Prostate gland (tissue), 2 donors: Measurements from ENCODE around the gene CAPZA2. TPM values are rescaled to one million over a fixed set of nuclear protein-coding genes. Genes with fewer than 3 reads are reported as not detected.
A peak's percentile ranks its signal among the peaks of the same experiment; 100 is the strongest.
"Not testable (repeated sequence)": the region's sequence is repeated elsewhere in the genome, so short reads cannot be mapped to it uniquely, and the experiment has no call there.

ENCODE experiments used
- DNase-seq: peaks from one replicate; pipeline ENCODE4 v3.0.0-alpha.2; 2019; ENCODE audit warnings: low spot score
- H3K27ac ChIP-seq, 2 donors: fragments of 200-600 bp; sonication (generic); 2 replicates each; pipeline ENCODE4 v1.5.1; 2017 to 2019
- H3K27me3 ChIP-seq: fragments of 200-600 bp; sonication (generic); replicated peaks from 2 replicates; pipeline ENCODE4 v1.5.1; 2019; ENCODE audit not compliant: insufficient read depth
- H3K36me3 ChIP-seq, 2 donors: fragments of 200-600 bp; sonication (generic); 1 replicate in 1 of 2; 2 replicates in 1 of 2; pipeline versions ENCODE4 v1.5.1 to v1.8.1; 2017 to 2019
- H3K4me1 ChIP-seq: fragments of 200-600 bp; sonication (generic); replicated peaks from 2 replicates; pipeline ENCODE4 v1.5.1; 2019
- H3K4me3 ChIP-seq, 2 donors: fragments of 200-600 bp; sonication (generic); 2 replicates each; pipeline ENCODE4 v1.5.1; 2017 to 2019
- H3K9me3 ChIP-seq: fragments of 200-600 bp; sonication (generic); 2 replicates; pipeline ENCODE4 v1.5.1; 2017
- CTCF ChIP-seq, 4 experiments: fragments of 200-600 bp in 2 of 4; fragments of 450-650 bp in 2 of 4; sonication (generic) in 2 of 4; IDR thresholded peaks; 1 replicate in 3 of 4; 2 replicates in 1 of 4; pipeline ENCODE4 v1.5.1; 2016 to 2019; ENCODE audit warnings: antibody characterized with exemption in 4 of 4, mild to moderate bottlenecking in 2 of 4, moderate library complexity in 2 of 4
- POLR2A ChIP-seq: fragments of 450-650 bp; IDR thresholded peaks from one replicate; pipeline ENCODE4 v1.6.1; 2016; ENCODE audit warnings: antibody characterized with exemption, mild to moderate bottlenecking
- POLR2AphosphoS5 ChIP-seq: sonication (generic); formaldehyde crosslinking; IDR thresholded peaks from one replicate; pipeline ENCODE4 v1.6.1; 2017; ENCODE audit warnings: antibody characterized with exemption
- WGBS: methylation state at CpG from one replicate; pipeline ENCODE4 v1.1.5; 2018; 5-methylcytosine and 5-hydroxymethylcytosine counted together
- intact Hi-C: fragments of 100-400 bp; cut with DNase I; formaldehyde crosslinking; loops from one replicate; pipeline ENCODE4 v1.14.2; 2022
- total RNA-seq, 2 donors: library from RNA; depleted of rRNA; stranded (reverse); fragments of >200 nt; gene quantifications; one replicate each; pipeline ENCODE4 v1.1.0, GENCODE V29; 2016

The CAPZA2 gene
- total RNA-seq, 2 donors from 2014 or later = 76.0 to 80.0 TPM

DNA sequence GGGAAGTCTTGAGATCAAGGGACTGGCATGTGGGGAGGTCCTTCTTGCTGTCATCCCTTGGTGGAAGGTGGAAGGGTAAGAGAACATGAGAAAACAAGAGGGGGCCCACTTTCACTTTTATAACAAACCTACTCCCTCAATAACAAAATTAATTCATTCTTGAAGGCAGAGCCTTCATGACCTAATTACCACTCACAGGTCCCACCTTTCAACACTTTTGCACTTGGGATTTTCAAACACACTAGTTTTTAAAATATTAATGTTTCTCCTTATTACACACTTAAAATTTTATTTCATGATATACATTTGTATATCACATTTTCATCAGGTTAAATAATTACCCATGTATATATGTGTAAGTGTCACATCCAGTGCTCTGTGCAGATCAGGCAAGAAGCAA lies 93.0 kb downstream of the CAPZA2 start:
- Histone ChIP-seq H3K27ac (peak overlapping the region in 1 of 2 donors; percentile 98), H3K36me3 (no peaks in the 10 kb centered on the region), H3K27me3 (no peaks in the 10 kb centered on the region), H3K4me1 (peaks cover 4% of the 10 kb centered on the region), H3K9me3 (no peaks in the 10 kb centered on the region), H3K4me3 (no peak overlapping the region)
- intact Hi-C loops = no loop called here
- no peak for TF ChIP-seq CTCF (IDR thresholded peaks at IDR 0.05)
- TF ChIP-seq POLR2A = no peak
- no peak for TF ChIP-seq POLR2AphosphoS5
- no peak for DNase-seq

DNA sequence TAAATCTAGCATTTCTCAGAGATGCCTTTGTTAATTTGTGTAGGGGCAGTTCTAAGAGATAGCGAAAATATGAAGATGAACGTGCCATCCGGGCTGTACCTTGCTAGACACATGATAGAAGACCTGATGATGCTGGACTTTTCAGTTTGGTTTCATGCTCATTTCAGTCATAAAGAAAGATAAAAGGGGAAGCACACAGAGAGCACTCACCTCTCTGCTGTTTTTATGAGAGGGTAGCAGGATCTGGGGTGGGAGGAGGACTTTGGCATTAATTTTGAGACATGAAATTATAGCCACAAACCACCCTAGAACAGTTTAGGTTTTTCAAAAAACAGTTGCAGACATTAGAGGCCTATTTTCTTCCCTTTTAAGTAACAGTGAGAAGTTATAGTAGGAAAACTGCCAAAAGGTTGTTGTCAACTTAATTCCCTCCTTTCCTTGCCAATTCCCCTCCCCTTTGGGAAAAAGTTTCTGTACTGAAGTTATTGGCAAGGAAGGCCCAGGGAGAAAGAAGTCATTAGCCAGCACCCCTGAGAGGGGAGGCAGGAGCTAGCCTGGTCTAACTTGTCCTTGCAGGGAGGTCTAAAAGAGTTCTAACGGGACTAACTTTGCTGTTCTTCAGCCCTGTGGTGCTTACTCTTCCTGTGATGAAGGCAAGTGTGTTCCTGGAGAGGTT lies 93.6 kb downstream of the CAPZA2 start:
- WGBS = 59% methylated on average over 4 of the region's 4 CpGs
- H3K4me3 ChIP-seq = no peak overlapping the region
- intact Hi-C loops = no loop called here
- H3K27ac ChIP-seq = peak overlapping the region in 1 of 2 donors; percentile 21
- DNase-seq = peak; percentile 8
- TF ChIP-seq CTCF (IDR thresholded peaks at IDR 0.05) (no peak), POLR2AphosphoS5 (peak; percentile 26)
- H3K27me3 ChIP-seq = no peaks in the 10 kb centered on the region
- H3K4me1 ChIP-seq = peaks cover 4% of the 10 kb centered on the region
- H3K9me3 ChIP-seq = no peaks in the 10 kb centered on the region
- H3K36me3 ChIP-seq = no peaks in the 10 kb centered on the region

GRCh38 chr7:116956477-116956804 lies 94.1 kb downstream of the CAPZA2 start:
- no peak for DNase-seq
- Histone ChIP-seq H3K36me3 (no peaks in the 10 kb centered on the region), H3K4me1 (peaks cover 4% of the 10 kb centered on the region), H3K4me3 (no peak overlapping the region), H3K9me3 (no peaks in the 10 kb centered on the region), H3K27ac (peak overlapping the region in 1 of 2 donors; percentile 21), H3K27me3 (no peaks in the 10 kb centered on the region)
- TF ChIP-seq CTCF (IDR thresholded peaks at IDR 0.05) = no peak
- no peak for TF ChIP-seq POLR2AphosphoS5
- no peak for TF ChIP-seq POLR2A
- 81% methylated on average over 2 of the region's 2 CpGs for WGBS
- intact Hi-C loops = no loop called here

DNA sequence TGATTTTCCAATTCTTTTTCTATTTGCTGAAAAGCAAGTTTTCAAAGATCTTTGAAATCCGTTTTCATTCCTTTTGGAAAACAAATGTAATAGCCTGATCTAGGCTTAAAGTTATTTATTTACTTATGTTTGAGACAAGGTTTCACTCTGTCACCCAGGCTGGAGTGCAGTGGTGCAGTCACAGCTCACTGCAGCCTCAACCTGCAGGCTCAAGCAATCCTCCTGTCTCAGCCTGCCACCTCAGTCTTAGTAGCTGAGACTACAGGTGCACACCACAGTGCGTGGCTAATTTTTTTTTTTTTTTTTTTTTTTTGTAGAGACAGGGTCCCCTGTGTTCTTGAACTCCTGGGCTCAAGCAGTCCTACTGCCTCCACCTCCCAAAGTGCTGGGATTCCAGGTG lies 95.5 kb downstream of the CAPZA2 start:
- Histone ChIP-seq H3K9me3 (no peaks in the 10 kb centered on the region), H3K27me3 (no peaks in the 10 kb centered on the region), H3K27ac (no peak overlapping the region), H3K4me3 (no peak overlapping the region), H3K36me3 (no peaks in the 10 kb centered on the region), H3K4me1 (no peaks in the 10 kb centered on the region)
- intact Hi-C loops = no loop called here
- TF ChIP-seq POLR2A (no peak), POLR2AphosphoS5 (no peak), CTCF (IDR thresholded peaks at IDR 0.05) (no peak)
- DNase-seq = no peak
- WGBS = 87% methylated on average over 2 of the region's 2 CpGs

DNA sequence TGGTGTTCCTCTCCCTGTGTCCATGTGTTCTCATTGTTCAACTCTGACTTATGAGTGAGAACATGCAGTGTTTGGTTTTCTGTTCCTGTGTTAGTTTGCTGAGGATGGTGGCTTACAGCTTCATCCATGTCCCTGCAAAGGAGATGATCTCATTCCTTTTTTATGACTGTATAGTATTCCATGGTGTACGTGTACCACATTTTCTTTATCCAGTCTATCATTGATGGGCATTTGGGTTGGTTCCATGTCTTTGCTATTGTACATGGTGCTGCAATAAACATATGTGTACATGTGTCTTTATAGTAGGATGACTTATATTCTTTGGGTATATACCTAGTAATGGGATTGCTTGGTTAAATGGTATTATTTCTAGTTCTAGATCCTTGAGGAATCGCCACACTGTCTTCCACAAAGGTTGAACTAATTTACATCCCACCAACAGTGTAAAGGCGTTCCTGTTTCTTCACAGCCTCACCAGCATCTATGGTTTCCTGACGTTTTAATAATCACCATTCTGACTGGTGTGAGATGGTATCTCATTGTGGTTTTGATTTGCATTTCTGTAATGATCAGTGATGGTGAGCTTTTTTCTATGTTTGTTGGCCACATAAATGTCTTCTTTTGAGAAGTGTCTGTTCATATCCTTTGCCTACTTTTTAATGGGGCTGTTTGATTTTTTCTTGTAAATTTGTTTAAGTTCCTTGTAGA lies 99.7 kb downstream of the CAPZA2 start:
- H3K27ac ChIP-seq, H3K36me3 ChIP-seq, H3K4me3 ChIP-seq, intact Hi-C loops, H3K4me1 ChIP-seq, DNase-seq, H3K9me3 ChIP-seq, H3K27me3 ChIP-seq: not testable (repeated sequence)
- WGBS = 80% methylated on average over 4 of the region's 4 CpGs
